MCF 10A (cell line): ENCODE results near the gene PAX3. TPM values are rescaled to one million over a fixed set of nuclear protein-coding genes. Genes with fewer than 3 reads are reported as not detected.

Experiments
- BruUV-seq: library from RNA; stranded (reverse); fragments of 400-500 nt; replicated peaks from 2 replicates; lab custom pipeline; 2021; lab: Mats Ljungman, UMichigan
- CTCF ChIA-PET: fragments of 300-600 bp; sonication (Branson Sonifier 250); formaldehyde crosslinking; extraction: SDS; loops from one replicate; lab custom pipeline; 2021; ENCODE audit warnings: antibody characterized with exemption, inconsistent platforms; lab: Yijun Ruan, JAX
- POLR2A ChIA-PET: fragments of 300-600, 350-650 bp; sonication (Branson Sonifier 250); formaldehyde crosslinking; extraction: SDS; loops from one replicate; lab custom pipeline; 2020; ENCODE audit warnings: antibody characterized with exemption, inconsistent platforms; lab: Yijun Ruan, JAX
- DNase-seq: peaks from one replicate; pipeline ENCODE4 v3.0.0-alpha.2; 2018; ENCODE audit not compliant: unreplicated experiment
- H3K27ac Mint-ChIP-seq: one replicate; pipeline ENCODE4 v1.8.0; 2022; ENCODE audit warnings: mild to moderate bottlenecking, low read depth, mixed read lengths; ENCODE audit not compliant: unreplicated experiment
- H3K27me3 Mint-ChIP-seq: one replicate; pipeline ENCODE4 v1.8.0; 2022; ENCODE audit warnings: mixed read lengths; ENCODE audit not compliant: insufficient read depth, unreplicated experiment
- H3K36me3 Mint-ChIP-seq: one replicate; pipeline ENCODE4 v1.8.0; 2022; ENCODE audit warnings: mild to moderate bottlenecking, moderate library complexity, mixed read lengths; ENCODE audit not compliant: insufficient read depth, unreplicated experiment
- H3K4me1 Mint-ChIP-seq: one replicate; pipeline ENCODE4 v1.8.0; 2022; ENCODE audit warnings: mixed read lengths; ENCODE audit not compliant: insufficient read depth, unreplicated experiment
- H3K4me3 Mint-ChIP-seq: one replicate; pipeline ENCODE4 v1.8.0; 2022; ENCODE audit warnings: mild to moderate bottlenecking, moderate library complexity, mixed read lengths; ENCODE audit not compliant: unreplicated experiment
- H3K9me3 Mint-ChIP-seq: one replicate; pipeline ENCODE4 v1.8.0; 2022; ENCODE audit warnings: mixed read lengths; ENCODE audit not compliant: unreplicated experiment
- CTCF ChIP-seq: fragments of 200-600 bp; IDR thresholded peaks from one replicate; pipeline ENCODE4 v1.8.0; 2022; ENCODE audit warnings: antibody characterized with exemption, mild to moderate bottlenecking; ENCODE audit not compliant: unreplicated experiment
- intact Hi-C: fragments of 100-400 bp; cut with micrococcal nuclease; formaldehyde crosslinking; loops from 2 replicates; pipeline ENCODE4 v1.14.1; 2022
- total RNA-seq: library from RNA; stranded (reverse); gene quantifications from 2 replicates; pipeline ENCODE4 v1.2.3, GENCODE V29; 2022

PAX3 gene
- total RNA-seq, 1 experiment from 2014 or later, result not detected

- intact Hi-C loops, result no loop called here
- Mint-ChIP-seq H3K9me3 (no peaks in the 10 kb centered on the region), H3K4me3 (no peak overlapping the region), H3K4me1 (no peaks in the 10 kb centered on the region), H3K27ac (no peak overlapping the region), H3K36me3 (no peaks in the 10 kb centered on the region), H3K27me3 (peaks cover 95% of the 10 kb centered on the region)
- no peak for TF ChIP-seq CTCF
- ChIA-PET CTCF (no interaction called here), POLR2A (no interaction called here)
- BruUV-seq, result no TSS peak
- no peak for DNase-seq
Observed at GRCh38 chr2:222264791-222265320, 33.9 kb downstream of the PAX3 start.

DNA sequence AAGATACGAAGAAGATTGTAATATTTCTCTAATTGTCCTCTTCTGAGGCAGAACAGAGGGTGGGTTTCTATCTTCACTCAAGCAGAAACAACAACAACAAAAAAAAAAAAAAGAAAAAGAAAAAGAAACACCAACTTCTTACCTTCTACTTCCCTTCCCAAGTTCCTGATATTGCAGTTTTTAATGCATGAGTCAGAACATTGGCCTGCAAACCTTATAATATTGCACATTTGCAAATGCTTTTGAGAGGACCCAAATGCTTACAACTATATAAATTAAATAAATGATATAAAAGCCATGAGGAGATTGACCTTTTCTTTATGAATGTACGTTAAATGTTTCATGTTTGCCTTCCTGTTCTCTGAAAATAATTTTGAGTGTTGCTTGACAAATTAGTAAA lies 37.3 kb downstream of the PAX3 start:
- no TSS peak for BruUV-seq
- ChIA-PET CTCF (interaction anchor here (0.6 to 1.6 kb wide), 2 partner anchors 21 to 1344 kb away, joined by 3 read pairs; no protein-coding TSS in a partner anchor), POLR2A (no interaction called here)
- Mint-ChIP-seq H3K27ac (no peak overlapping the region), H3K9me3 (no peaks in the 10 kb centered on the region), H3K36me3 (no peaks in the 10 kb centered on the region), H3K4me1 (no peaks in the 10 kb centered on the region), H3K4me3 (no peak overlapping the region), H3K27me3 (peaks cover 98% of the 10 kb centered on the region)
- no peak for TF ChIP-seq CTCF
- intact Hi-C loops, result no loop called here
- no peak for DNase-seq

DNA sequence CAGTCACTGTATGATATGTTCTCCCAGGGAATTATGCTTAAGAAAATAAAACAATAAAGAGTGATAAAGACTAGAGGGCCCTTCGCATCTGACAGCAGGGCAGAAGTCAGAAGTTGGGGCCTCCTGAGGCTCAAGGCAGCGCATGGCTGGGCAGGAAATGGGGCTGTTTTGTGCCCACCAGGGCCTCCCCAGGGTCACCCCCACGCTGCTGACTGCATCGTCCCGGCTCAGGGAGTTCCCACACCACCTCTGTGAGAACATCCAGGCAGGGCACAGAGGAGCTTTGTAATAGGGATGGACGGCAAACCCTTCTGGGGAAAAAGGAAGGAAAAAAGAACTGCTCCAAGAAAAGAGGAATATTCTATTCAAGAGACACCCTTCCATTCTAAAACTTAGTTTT lies 41.2 kb downstream of the PAX3 start:
- Mint-ChIP-seq H3K36me3 (no peaks in the 10 kb centered on the region), H3K27ac (no peak overlapping the region), H3K27me3 (peaks cover 98% of the 10 kb centered on the region), H3K9me3 (no peaks in the 10 kb centered on the region), H3K4me3 (no peak overlapping the region), H3K4me1 (no peaks in the 10 kb centered on the region)
- POLR2A ChIA-PET, result no interaction called here
- CTCF ChIA-PET, result no interaction called here
- no peak for TF ChIP-seq CTCF
- no TSS peak for BruUV-seq
- intact Hi-C loops, result no loop called here
- DNase-seq, result no peak

GRCh38 chr2:222256250-222256649 lies 42.5 kb downstream of the PAX3 start:
- intact Hi-C loops, result no loop called here
- H3K36me3 Mint-ChIP-seq, result no peaks in the 10 kb centered on the region
- no peak overlapping the region for H3K4me3 Mint-ChIP-seq
- ChIA-PET POLR2A (interaction anchor here (0.7 kb wide), 1 partner anchor 10 kb away, joined by 4 read pairs; no protein-coding TSS in a partner anchor), CTCF (no interaction called here)
- no peaks in the 10 kb centered on the region for H3K9me3 Mint-ChIP-seq
- no peak for DNase-seq
- H3K27ac Mint-ChIP-seq, result no peak overlapping the region
- H3K27me3 Mint-ChIP-seq, result peaks cover 100% of the 10 kb centered on the region
- no peaks in the 10 kb centered on the region for H3K4me1 Mint-ChIP-seq
- BruUV-seq, result no TSS peak
- no peak for TF ChIP-seq CTCF
